ENCODE results near the gene ANKH. TPM values are rescaled to one million over a fixed set of nuclear protein-coding genes. Genes with fewer than 3 reads are reported as not detected.

Gene ANKH
- total RNA-seq, 1 experiment from 2014 or later = 13.9 TPM

DNA sequence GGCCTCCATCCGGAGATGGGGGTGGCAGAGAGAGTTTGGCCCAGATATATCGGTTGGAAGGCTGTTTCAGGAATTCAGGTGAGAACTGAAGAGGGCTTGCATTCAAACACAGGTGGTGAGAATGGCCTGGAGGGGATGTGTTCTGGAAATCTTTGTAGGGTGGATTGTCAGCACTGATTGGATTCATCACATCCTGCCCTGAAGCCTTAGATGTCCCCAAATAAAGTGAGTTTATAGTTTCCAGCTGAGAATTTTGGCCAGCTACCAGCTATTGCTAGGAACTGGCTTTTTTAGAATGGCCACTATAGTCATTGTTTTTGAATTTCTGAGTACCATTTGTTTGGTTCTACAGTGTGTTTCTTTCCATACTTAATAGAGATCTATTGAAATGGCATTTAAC, 46.1 kb upstream of the ANKH start:
- TF ChIP-seq CTCF (conservative IDR thresholded peaks at IDR 0.05; ENCODE audit: low read depth, low read length) (no peak), EZH2 (IDR thresholded peaks at IDR 0.05; ENCODE audit: borderline replicate concordance, low read depth, low read length, poor library complexity, severe bottlenecking) (no peak)
- intact Hi-C loops (cut with micrococcal nuclease; ENCODE audit: unreplicated experiment) = no loop called here
- DNase-seq (ENCODE audit: low spot score) = no peak
- no peaks in the 10 kb centered on the region for H3K36me3 ChIP-seq (ENCODE audit: insufficient read depth, low read length, poor library complexity, severe bottlenecking)
- H3K27ac ChIP-seq (ENCODE audit: low read depth, low read length, poor library complexity, severe bottlenecking) = no peak overlapping the region
- no TSS peak for BruUV-seq (replicated peaks)
- H3K27me3 ChIP-seq (replicated peaks; ENCODE audit: insufficient read depth, low read depth, low read length, poor library complexity) = no peaks in the 10 kb centered on the region
- no peak overlapping the region for H3K4me3 ChIP-seq (ENCODE audit: low read depth, low read length, poor library complexity, severe bottlenecking)
- H3K9me3 ChIP-seq (ENCODE audit: low read depth, low read length, poor library complexity, severe bottlenecking) = no peaks in the 10 kb centered on the region
- H3K4me1 ChIP-seq (ENCODE audit: insufficient read depth, low read length, poor library complexity, severe bottlenecking) = no peaks in the 10 kb centered on the region
- ChIA-PET POLR2A (ENCODE audit: low non-redundant PET) (no interaction called here), CTCF (no interaction called here)

DNA sequence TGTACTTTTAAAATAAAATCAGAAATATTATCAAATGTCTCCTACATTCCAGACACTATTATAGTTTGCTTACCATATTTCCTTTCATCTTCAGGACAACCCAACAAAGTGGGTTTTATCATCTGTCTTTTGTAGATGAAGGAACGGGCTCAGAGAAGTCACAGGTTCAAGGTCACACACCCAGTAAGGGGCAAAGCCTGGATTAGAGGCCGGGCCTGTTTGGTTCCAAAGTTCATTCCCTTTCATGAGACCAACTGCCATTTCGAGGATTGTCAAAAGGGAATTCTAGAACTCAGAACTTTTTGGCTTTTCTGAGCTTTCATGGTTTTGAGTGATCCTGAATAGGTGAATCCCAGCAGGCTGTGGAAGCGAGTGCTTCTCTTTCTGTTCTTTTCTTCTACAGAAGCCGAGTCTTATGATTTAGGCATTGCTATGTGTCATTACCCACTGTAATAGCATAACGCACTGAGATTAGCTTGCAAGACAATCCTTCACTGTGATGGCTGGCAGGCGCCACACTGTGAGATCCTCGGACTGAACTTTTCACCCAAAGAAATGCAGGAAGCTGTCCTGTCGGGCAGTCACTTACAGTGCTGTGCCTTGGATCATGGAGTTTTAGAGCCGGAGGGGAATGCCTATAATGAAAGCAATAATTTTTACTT, 43.8 kb upstream of the ANKH start:
- Histone ChIP-seq H3K27me3 (replicated peaks; ENCODE audit: insufficient read depth, low read depth, low read length, poor library complexity) (no peaks in the 10 kb centered on the region), H3K4me3 (ENCODE audit: low read depth, low read length, poor library complexity, severe bottlenecking) (no peak overlapping the region), H3K9me3 (ENCODE audit: low read depth, low read length, poor library complexity, severe bottlenecking) (no peaks in the 10 kb centered on the region), H3K27ac (ENCODE audit: low read depth, low read length, poor library complexity, severe bottlenecking) (no peak overlapping the region), H3K4me1 (ENCODE audit: insufficient read depth, low read length, poor library complexity, severe bottlenecking) (no peaks in the 10 kb centered on the region), H3K36me3 (ENCODE audit: insufficient read depth, low read length, poor library complexity, severe bottlenecking) (no peaks in the 10 kb centered on the region)
- intact Hi-C loops (cut with micrococcal nuclease; ENCODE audit: unreplicated experiment) = no loop called here
- CTCF ChIA-PET = no interaction called here
- DNase-seq (ENCODE audit: low spot score) = no peak
- POLR2A ChIA-PET (ENCODE audit: low non-redundant PET) = no interaction called here
- no peak for TF ChIP-seq EZH2 (IDR thresholded peaks at IDR 0.05; ENCODE audit: borderline replicate concordance, low read depth, low read length, poor library complexity, severe bottlenecking)
- no peak for TF ChIP-seq CTCF (conservative IDR thresholded peaks at IDR 0.05; ENCODE audit: low read depth, low read length)
- BruUV-seq (replicated peaks) = no TSS peak

DNA sequence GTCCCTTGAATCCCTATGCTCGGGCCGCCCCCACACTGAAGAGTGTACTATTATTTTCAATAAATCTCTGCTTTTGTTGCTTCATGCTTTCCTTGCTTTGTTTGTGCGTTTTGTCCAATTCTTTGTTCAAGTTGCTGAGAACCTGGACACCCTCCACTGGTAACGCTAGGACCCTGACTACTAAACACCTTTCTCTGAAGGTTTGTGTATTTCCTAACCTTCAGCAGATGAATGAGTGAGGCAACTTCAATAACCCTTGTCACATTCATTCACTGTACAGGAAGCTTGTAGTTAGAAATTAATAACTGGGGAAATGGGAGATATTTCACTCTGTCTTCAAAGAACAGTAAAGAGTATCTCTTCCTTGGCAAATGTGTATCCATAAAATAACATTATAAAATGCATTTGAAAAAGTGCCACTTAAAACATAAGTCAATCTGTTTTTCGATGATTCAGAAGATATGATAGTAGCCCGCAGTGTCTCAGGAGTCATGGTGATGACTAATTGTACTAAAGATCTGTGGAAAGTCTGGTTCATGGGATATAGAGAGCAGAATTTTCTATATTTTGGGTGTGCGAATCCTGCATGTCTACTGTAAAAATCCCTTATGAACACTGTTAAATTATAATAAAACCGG, 43.2 kb upstream of the ANKH start:
- Histone ChIP-seq H3K4me3 (ENCODE audit: low read depth, low read length, poor library complexity, severe bottlenecking) (no peak overlapping the region), H3K27ac (ENCODE audit: low read depth, low read length, poor library complexity, severe bottlenecking) (no peak overlapping the region), H3K36me3 (ENCODE audit: insufficient read depth, low read length, poor library complexity, severe bottlenecking) (no peaks in the 10 kb centered on the region), H3K9me3 (ENCODE audit: low read depth, low read length, poor library complexity, severe bottlenecking) (no peaks in the 10 kb centered on the region), H3K4me1 (ENCODE audit: insufficient read depth, low read length, poor library complexity, severe bottlenecking) (no peaks in the 10 kb centered on the region), H3K27me3 (replicated peaks; ENCODE audit: insufficient read depth, low read depth, low read length, poor library complexity) (no peaks in the 10 kb centered on the region)
- BruUV-seq (replicated peaks) = no TSS peak
- no peak for DNase-seq (ENCODE audit: low spot score)
- TF ChIP-seq CTCF (conservative IDR thresholded peaks at IDR 0.05; ENCODE audit: low read depth, low read length) = no peak
- TF ChIP-seq EZH2 (IDR thresholded peaks at IDR 0.05; ENCODE audit: borderline replicate concordance, low read depth, low read length, poor library complexity, severe bottlenecking) = no peak
- ChIA-PET CTCF (no interaction called here), POLR2A (ENCODE audit: low non-redundant PET) (no interaction called here)
- intact Hi-C loops (cut with micrococcal nuclease; ENCODE audit: unreplicated experiment) = no loop called here
